ENCODE data around the gene HEY2. TPM values are rescaled to one million over a fixed set of nuclear protein-coding genes. Genes with fewer than 3 reads are reported as not detected.
"Not testable (repeated sequence)": the region's sequence is repeated elsewhere in the genome, so short reads cannot be mapped to it uniquely, and the experiment has no call there.

HEY2 gene
- total and polyA plus RNA-seq, 10 of the 15 experiments (the other 5 are each of a cell fraction or from before 2014, with no cell fraction given), result 0.01 to 0.32 (median 0.08) TPM; not detected in 4

DNA sequence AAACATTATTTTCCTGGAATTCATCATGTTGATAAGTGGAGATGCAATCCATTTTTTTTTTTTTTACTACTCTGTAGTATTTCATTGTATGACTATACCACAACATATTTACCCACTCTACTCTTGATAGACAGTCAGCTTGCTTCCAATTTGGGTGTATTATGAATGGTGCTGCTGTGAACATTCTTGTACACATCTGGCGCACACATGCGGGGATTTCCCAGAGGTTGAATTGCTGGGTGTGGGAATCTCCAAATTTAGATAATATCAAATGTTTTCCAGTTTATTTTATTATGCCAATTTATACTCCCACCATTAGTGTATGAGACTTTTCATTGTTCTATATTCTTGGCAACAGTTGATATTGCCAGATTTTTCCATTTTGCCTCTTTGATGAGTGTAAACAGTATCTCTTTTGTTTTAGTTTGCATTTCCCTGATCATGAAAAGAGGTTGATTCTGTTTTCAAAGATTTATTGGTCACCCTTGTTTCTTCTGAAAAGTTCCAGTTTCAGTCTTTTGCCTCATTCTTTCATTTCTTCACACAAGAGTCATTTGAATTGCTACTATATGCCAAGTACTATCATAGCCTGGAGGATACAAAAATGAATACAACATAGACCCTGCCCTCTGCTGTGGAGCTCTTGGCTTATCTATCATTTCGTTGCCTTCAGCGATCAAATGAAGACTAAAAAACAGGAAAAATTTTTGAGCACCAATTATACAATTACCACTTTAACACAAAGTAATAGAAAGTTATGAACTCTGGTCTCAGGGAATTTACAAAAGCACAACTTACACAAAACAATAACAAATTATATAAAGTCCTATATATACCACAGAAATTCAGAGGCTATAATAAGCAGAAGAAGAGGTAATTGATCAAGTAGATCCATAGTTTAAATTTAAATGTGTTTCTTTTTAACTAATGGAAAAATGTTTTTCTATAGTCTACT, 24.2 kb downstream of the HEY2 start:
- Histone ChIP-seq H3K27ac (ENCODE audit: control insufficient read depth, insufficient read depth) (no peak overlapping the region), H3K9me3 (replicated peaks; ENCODE audit: control insufficient read depth, insufficient read depth, low read length) (no peaks in the 10 kb centered on the region), H4K20me1 (ENCODE audit: control insufficient read depth, insufficient read depth) (no peaks in the 10 kb centered on the region), H2AFZ (ENCODE audit: control insufficient read depth, low read depth, low read length) (no peak overlapping the region), H3K79me2 (ENCODE audit: control insufficient read depth, insufficient read depth, low read length) (no peaks in the 10 kb centered on the region), H3K4me2 (ENCODE audit: control insufficient read depth, insufficient read depth) (0 out of 2 replicates have a peak overlapping the region, but pooled peaks have one; percentile 48), H3K4me3 (no peak overlapping the region), H3K4me1 (ENCODE audit: control insufficient read depth, insufficient read depth, low read length) (no peaks in the 10 kb centered on the region), H3K9ac (ENCODE audit: control insufficient read depth, insufficient read depth, low read length) (no peak overlapping the region), H3K36me3 (ENCODE audit: control insufficient read depth in 2 of 2, insufficient read depth in 2 of 2, low read length in 1 of 2) (no peaks in the 10 kb centered on the region), H3K27me3 (replicated peaks in 1 of 2; ENCODE audit: control insufficient read depth in 2 of 2, insufficient read depth in 2 of 2, low read length in 1 of 2) (no peaks in the 10 kb centered on the region; a peak in 1 of 4 replicates)
- no TSS peak for BruUV-seq (replicated peaks)
- TF ChIP-seq DPF2 (IDR thresholded peaks at IDR 0.05), result no peak
- TF ChIP-seq, protein P1, sequence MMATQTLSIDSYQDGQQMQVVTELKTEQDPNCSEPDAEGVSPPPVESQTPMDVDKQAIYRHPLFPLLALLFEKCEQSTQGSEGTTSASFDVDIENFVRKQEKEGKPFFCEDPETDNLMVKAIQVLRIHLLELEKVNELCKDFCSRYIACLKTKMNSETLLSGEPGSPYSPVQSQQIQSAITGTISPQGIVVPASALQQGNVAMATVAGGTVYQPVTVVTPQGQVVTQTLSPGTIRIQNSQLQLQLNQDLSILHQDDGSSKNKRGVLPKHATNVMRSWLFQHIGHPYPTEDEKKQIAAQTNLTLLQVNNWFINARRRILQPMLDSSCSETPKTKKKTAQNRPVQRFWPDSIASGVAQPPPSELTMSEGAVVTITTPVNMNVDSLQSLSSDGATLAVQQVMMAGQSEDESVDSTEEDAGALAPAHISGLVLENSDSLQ (IDR thresholded peaks at IDR 0.05), result peak; percentile 62; the same call in 1 of the 2 replicates
- no peak for TF ChIP-seq ZZZ3 (IDR thresholded peaks at IDR 0.05; ENCODE audit: control insufficient read depth, insufficient read length, low read depth)
- TF ChIP-seq ESRRA (IDR thresholded peaks at IDR 0.05; ENCODE audit: low read length), result no peak
- TF ChIP-seq NR2C2 (IDR thresholded peaks at IDR 0.05; ENCODE audit: borderline replicate concordance, control insufficient read depth, insufficient read length, low read depth), result no peak
- ATAC-seq (peak; percentile 75), FAIRE-seq (no peak), DNase-seq (ENCODE audit: low read depth, low spot score) (no peak)
- ChIA-PET POLR2A (no interaction called here), CTCF (interaction anchor here (0.6 to 2.3 kb wide), 3 partner anchors 144 to 461 kb away, joined by 3 to 9 read pairs (median 4); no protein-coding TSS in a partner anchor), RAD21 (ENCODE audit: unreplicated experiment) (no interaction called here), SMC1A (ENCODE audit: uncharacterized antibody, unreplicated experiment) (no interaction called here)
- intact Hi-C loops (cut with micrococcal nuclease; ENCODE audit: unreplicated experiment) (no loop called here), in situ Hi-C loops (cut with MboI) (loop anchor here (25.0 kb wide), 3 partner anchors 611 to 1339 kb away; partner anchors contain the start of genes RSPO3 and TPD52L1)
- 39% methylated on average over 4 of the region's 4 CpGs for WGBS (ENCODE audit: insufficient coverage, insufficient replicate concordance, low lambda C conversion rate, missing lambda C conversion rate)

DNA sequence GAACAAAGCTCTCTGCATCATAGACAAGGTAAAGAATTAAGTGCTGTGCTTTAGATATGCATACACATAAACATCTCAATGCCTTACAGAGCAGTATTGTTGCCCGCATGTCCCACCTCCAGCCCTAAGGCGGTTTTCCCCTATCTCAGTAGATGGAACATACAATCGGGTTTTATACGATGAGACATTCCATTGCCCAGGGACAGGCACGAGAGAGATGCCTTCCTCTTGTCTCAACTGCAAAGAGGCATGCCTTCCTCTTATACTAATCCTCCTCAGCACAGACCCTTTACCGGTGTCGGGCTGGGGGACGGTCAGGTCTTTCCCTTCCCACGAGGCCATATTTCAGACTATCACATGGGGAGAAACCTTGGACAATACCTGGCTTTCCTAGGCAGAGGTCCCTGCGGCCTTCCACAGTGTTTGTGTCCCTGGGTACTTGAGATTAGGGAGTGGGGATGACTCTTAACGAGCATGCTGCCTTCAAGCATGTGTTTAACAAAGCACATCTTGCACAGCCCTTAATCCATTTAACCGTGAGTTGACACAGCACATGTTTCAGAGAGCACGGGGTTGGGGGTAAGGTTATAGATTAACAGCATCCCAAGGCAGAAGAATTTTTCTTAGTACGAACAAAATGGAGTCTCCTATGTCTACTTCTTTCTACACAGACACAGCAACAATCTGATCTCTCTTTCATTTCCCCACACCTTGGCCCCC, 26.8 kb downstream of the HEY2 start:
- RAD21 ChIA-PET (ENCODE audit: unreplicated experiment); BruUV-seq (replicated peaks); DNase-seq (ENCODE audit: low read depth, low spot score); ATAC-seq; H3K27ac ChIP-seq (ENCODE audit: control insufficient read depth, insufficient read depth); intact Hi-C loops (cut with micrococcal nuclease; ENCODE audit: unreplicated experiment); H3K79me2 ChIP-seq (ENCODE audit: control insufficient read depth, insufficient read depth, low read length); H3K4me2 ChIP-seq (ENCODE audit: control insufficient read depth, insufficient read depth); H3K27me3 ChIP-seq (replicated peaks in 1 of 2; ENCODE audit: control insufficient read depth in 2 of 2, insufficient read depth in 2 of 2, low read length in 1 of 2); FAIRE-seq; H3K36me3 ChIP-seq (ENCODE audit: control insufficient read depth in 2 of 2, insufficient read depth in 2 of 2, low read length in 1 of 2); SMC1A ChIA-PET (ENCODE audit: uncharacterized antibody, unreplicated experiment); H2AFZ ChIP-seq (ENCODE audit: control insufficient read depth, low read depth, low read length); H4K20me1 ChIP-seq (ENCODE audit: control insufficient read depth, insufficient read depth); H3K9ac ChIP-seq (ENCODE audit: control insufficient read depth, insufficient read depth, low read length); H3K4me1 ChIP-seq (ENCODE audit: control insufficient read depth, insufficient read depth, low read length); H3K4me3 ChIP-seq; H3K9me3 ChIP-seq (replicated peaks; ENCODE audit: control insufficient read depth, insufficient read depth, low read length): not testable (repeated sequence)
- WGBS (ENCODE audit: insufficient coverage, insufficient replicate concordance, low lambda C conversion rate, missing lambda C conversion rate), result 52% methylated on average over 12 of the region's 14 CpGs
- in situ Hi-C loops (cut with MboI), result loop anchor here (25.0 kb wide), 1 partner anchor 1511 kb away; no protein-coding TSS in a partner anchor
- CTCF ChIA-PET, result interaction anchor here (0.8 to 23.8 kb wide), 3 partner anchors 99 to 465 kb away, joined by 3 to 505 read pairs (median 5); partner anchors contain the start of gene HINT3
- POLR2A ChIA-PET, result interaction anchor here (0.7 kb wide), 1 partner anchor 57 kb away, joined by 6 read pairs; no protein-coding TSS in a partner anchor
